Measurements from ENCODE around the gene GPR142.

Gene GPR142

GRCh38 chr17:74387365-74388218 is 20.3 kb downstream of the GPR142 start:
- TF ChIP-seq, protein P1, sequence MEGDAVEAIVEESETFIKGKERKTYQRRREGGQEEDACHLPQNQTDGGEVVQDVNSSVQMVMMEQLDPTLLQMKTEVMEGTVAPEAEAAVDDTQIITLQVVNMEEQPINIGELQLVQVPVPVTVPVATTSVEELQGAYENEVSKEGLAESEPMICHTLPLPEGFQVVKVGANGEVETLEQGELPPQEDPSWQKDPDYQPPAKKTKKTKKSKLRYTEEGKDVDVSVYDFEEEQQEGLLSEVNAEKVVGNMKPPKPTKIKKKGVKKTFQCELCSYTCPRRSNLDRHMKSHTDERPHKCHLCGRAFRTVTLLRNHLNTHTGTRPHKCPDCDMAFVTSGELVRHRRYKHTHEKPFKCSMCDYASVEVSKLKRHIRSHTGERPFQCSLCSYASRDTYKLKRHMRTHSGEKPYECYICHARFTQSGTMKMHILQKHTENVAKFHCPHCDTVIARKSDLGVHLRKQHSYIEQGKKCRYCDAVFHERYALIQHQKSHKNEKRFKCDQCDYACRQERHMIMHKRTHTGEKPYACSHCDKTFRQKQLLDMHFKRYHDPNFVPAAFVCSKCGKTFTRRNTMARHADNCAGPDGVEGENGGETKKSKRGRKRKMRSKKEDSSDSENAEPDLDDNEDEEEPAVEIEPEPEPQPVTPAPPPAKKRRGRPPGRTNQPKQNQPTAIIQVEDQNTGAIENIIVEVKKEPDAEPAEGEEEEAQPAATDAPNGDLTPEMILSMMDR (IDR thresholded peaks at IDR 0.05; ENCODE audit: low read depth, low read length): no peak
- Histone ChIP-seq H3K4me1 (peaks cover 10% of the 10 kb centered on the region), H3K36me3 (no peaks in the 10 kb centered on the region), H3K4me3 (ENCODE audit: low read depth, low read length) (no peak overlapping the region), H3K27me3 (no peaks in the 10 kb centered on the region), H3K9me3 (no peaks in the 10 kb centered on the region)
- DNase-seq: no peak

DNA sequence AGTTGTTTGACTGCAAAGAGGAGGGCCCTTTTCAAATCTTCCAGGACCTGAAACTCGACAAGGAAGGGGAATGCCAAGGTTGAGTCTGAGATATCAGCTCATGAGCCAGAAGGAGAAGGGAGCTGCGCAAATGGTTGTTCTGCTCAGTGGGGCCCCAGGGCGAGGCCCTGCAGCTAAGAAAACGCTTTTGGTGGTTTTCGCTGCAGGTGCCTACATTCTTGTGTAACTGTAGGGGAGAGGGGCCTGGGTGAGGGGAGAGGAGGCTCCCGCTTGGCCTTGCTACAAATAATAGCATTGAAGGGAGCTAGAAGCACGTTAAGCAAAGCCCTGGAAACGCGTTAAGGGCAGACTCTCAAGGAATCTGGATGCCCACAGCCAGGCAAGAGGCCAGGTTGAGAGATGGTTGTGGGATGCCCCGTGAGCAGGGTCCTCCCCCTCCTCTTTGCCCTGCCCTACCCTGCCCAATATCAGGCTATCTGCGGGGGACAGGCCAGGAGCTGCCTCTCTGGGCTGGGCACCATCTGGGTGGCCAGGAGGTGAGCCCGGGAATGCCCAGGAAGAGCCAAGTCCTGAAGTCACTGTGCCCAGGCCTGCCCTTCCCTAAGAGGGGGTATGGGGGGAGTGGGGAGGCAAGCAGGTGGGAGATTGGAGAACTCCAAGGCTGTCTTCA is 21.9 kb downstream of the GPR142 start:
- Histone ChIP-seq H3K36me3 (no peaks in the 10 kb centered on the region), H3K4me1 (peaks cover 13% of the 10 kb centered on the region), H3K4me3 (ENCODE audit: low read depth, low read length) (no peak overlapping the region), H3K9me3 (no peaks in the 10 kb centered on the region), H3K27me3 (no peaks in the 10 kb centered on the region)
- TF ChIP-seq, protein P1 (IDR thresholded peaks at IDR 0.05; ENCODE audit: low read depth, low read length): no peak
- no peak for DNase-seq

DNA sequence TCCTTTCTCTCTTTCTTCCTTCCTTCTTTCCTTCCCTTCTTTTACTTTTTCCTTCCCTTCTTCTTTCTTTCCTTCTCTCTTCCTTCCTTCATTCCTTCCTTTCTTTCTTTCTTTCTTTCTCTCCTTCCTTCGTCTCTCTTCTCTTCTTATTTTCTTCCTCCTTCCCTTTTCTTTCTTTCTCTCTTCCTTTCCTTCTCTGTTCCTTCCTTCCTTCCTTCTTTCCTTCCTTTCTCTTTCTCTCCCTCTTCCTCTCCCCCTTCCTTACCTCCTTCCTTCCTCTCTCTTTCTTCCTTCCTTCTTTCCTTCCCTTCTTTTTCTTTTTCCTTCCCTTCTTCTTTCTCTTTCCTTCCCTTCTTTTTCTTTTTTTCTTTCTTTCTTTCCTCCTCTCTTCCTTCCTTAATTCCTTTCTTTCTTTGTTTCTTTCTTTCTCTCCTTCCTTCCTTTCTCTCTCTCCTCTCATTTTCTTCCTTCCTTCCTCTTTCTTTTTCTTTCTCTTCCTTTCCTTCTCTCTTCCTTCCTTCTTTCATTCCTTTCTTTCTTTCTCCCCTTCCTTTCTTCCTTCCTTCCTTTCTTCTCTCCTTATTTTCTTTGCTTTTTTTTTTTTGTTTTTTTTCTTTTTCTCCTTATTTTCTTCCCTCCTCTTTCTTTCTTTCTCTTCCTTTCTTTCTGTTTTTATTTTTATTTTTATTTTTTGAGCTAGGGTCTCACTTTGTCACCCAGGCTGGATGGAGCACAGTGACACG is 22.8 kb downstream of the GPR142 start:
- H3K4me3 ChIP-seq (ENCODE audit: low read depth, low read length): no peak overlapping the region
- H3K36me3 ChIP-seq: no peaks in the 10 kb centered on the region
- no peaks in the 10 kb centered on the region for H3K27me3 ChIP-seq
- TF ChIP-seq, protein P1 (IDR thresholded peaks at IDR 0.05; ENCODE audit: low read depth, low read length): no peak
- no peaks in the 10 kb centered on the region for H3K9me3 ChIP-seq
- DNase-seq: no peak
- H3K4me1 ChIP-seq: peaks cover 22% of the 10 kb centered on the region

GRCh38 chr17:74390680-74391653 is 23.7 kb downstream of the GPR142 start:
- no peaks in the 10 kb centered on the region for H3K9me3 ChIP-seq
- no peak overlapping the region for H3K4me3 ChIP-seq (ENCODE audit: low read depth, low read length)
- H3K4me1 ChIP-seq: peaks cover 26% of the 10 kb centered on the region
- peak; percentile 58 for DNase-seq
- H3K36me3 ChIP-seq: no peaks in the 10 kb centered on the region
- no peaks in the 10 kb centered on the region for H3K27me3 ChIP-seq
- TF ChIP-seq, protein P1 (IDR thresholded peaks at IDR 0.05; ENCODE audit: low read depth, low read length): no peak

- Histone ChIP-seq H3K27me3 (no peaks in the 10 kb centered on the region), H3K4me3 (ENCODE audit: low read depth, low read length) (no peak overlapping the region), H3K9me3 (no peaks in the 10 kb centered on the region), H3K4me1 (peaks cover 26% of the 10 kb centered on the region), H3K36me3 (no peaks in the 10 kb centered on the region)
- DNase-seq: no peak
- TF ChIP-seq, protein P1 (IDR thresholded peaks at IDR 0.05; ENCODE audit: low read depth, low read length): no peak
These were observed 24.5 kb downstream of the GPR142 start for GRCh38 chr17:74391771-74392170.
